WI38 (cell line): Measurements from ENCODE around the gene HK2.
"Not testable (repeated sequence)": the region's sequence is repeated elsewhere in the genome, so short reads cannot be mapped to it uniquely, and the experiment has no call there.

ENCODE experiments used
- H3K4me3 ChIP-seq: 2 replicates; pipeline ENCODE4 v1.5.1; 2011; ENCODE audit warnings: low read depth, mild to moderate bottlenecking, control low read depth, low read length
- CTCF ChIP-seq: IDR thresholded peaks from 2 replicates; pipeline ENCODE4 v1.5.1; 2012; ENCODE audit warnings: low read depth, mild to moderate bottlenecking, control low read depth, low read length

The HK2 gene

GRCh38 chr2:74893332-74893731, 59.4 kb downstream of the HK2 start:
- no peak overlapping the region for H3K4me3 ChIP-seq

GRCh38 chr2:74894272-74894981, 60.5 kb downstream of the HK2 start:
- TF ChIP-seq CTCF = no peak
- H3K4me3 ChIP-seq = no peak overlapping the region

More at GRCh38 chr2:74893332-74893731, 59.4 kb downstream of the HK2 start:
- no peak for TF ChIP-seq CTCF

GRCh38 chr2:74895001-74895400, 61.1 kb downstream of the HK2 start:
- H3K4me3 ChIP-seq = no peak overlapping the region
- no peak for TF ChIP-seq CTCF

GRCh38 chr2:74896232-74896631, 62.3 kb downstream of the HK2 start:
- no peak for TF ChIP-seq CTCF
- no peak overlapping the region for H3K4me3 ChIP-seq

GRCh38 chr2:74900225-74900624, 66.3 kb downstream of the HK2 start:
- not testable (repeated sequence) for H3K4me3 ChIP-seq

- H3K4me3 ChIP-seq = no peak overlapping the region
- no peak for TF ChIP-seq CTCF
Observed at GRCh38 chr2:74902281-74902860, 68.4 kb downstream of the HK2 start.

GRCh38 chr2:74906395-74906794, 72.5 kb downstream of the HK2 start:
- no peak for TF ChIP-seq CTCF
- H3K4me3 ChIP-seq = no peak overlapping the region

GRCh38 chr2:74907560-74907959, 73.6 kb downstream of the HK2 start:
- not testable (repeated sequence) for H3K4me3 ChIP-seq
